Measurements from ENCODE around the gene GABRG2. TPM values are rescaled to one million over a fixed set of nuclear protein-coding genes. Genes with fewer than 3 reads are reported as not detected.
"Not testable (repeated sequence)": the region's sequence is repeated elsewhere in the genome, so short reads cannot be mapped to it uniquely, and the experiment has no call there.

GABRG2 gene
- polyA plus RNA-seq, 1 donor (not counting 4 experiments of a cell fraction or from before 2014, with no cell fraction given): not detected

GRCh38 chr5:162047279-162047678 is 20.3 kb upstream of the GABRG2 start:
- dilution Hi-C loops (cut with MboI; ENCODE audit: extremely low pct_ligation_motif_present, low sequenced_read_pairs): no loop called here

GRCh38 chr5:162052676-162053075 is 14.9 kb upstream of the GABRG2 start:
- Histone ChIP-seq H3K4me1 (ENCODE audit: control insufficient read depth, extremely low read depth, insufficient read depth, low read length) (no peaks in the 10 kb centered on the region), H3K9me1 (ENCODE audit: control insufficient read depth, extremely low read depth, insufficient read depth, low read length) (no peaks in the 10 kb centered on the region), H3K9ac (ENCODE audit: control insufficient read depth, extremely low read depth, insufficient read depth, low read length) (no peak overlapping the region), H4K20me1 (ENCODE audit: control insufficient read depth, extremely low read depth, insufficient read depth, low read length) (no peaks in the 10 kb centered on the region), H3K36me3 (ENCODE audit: control insufficient read depth in 2 of 2, extremely low read depth in 1 of 2, insufficient read depth in 2 of 2, low read length in 2 of 2) (no peaks in the 10 kb centered on the region), H3K27ac (ENCODE audit: control insufficient read depth, insufficient read depth, low read length) (no peak overlapping the region), H3K4me3 (ENCODE audit: control insufficient read depth in 2 of 3, extremely low read depth in 1 of 3, insufficient read depth in 2 of 3, low read depth in 1 of 3, low read length in 3 of 3) (no peak overlapping the region), H2AFZ (ENCODE audit: control insufficient read depth, low read length) (no peak overlapping the region), H3K9me3 (ENCODE audit: control insufficient read depth, low read depth, low read length) (no peaks in the 10 kb centered on the region), H3K79me2 (ENCODE audit: control insufficient read depth, insufficient read depth, low read length) (no peaks in the 10 kb centered on the region), H3K27me3 (ENCODE audit: control insufficient read depth, extremely low read depth, insufficient read depth, low read length) (no peaks in the 10 kb centered on the region), H3K4me2 (ENCODE audit: control insufficient read depth, extremely low read depth, insufficient read depth, low read depth, low read length) (no peak overlapping the region)
- no peak for TF ChIP-seq CTCF (optimal IDR thresholded peaks at IDR 0.05 in 1 of 3, IDR thresholded peaks at IDR 0.05 in 1 of 3, conservative IDR thresholded peaks at IDR 0.05 in 1 of 3; ENCODE audit: extremely low read depth in 1 of 3, insufficient read depth in 2 of 3, low read length in 3 of 3)
- no peak for TF ChIP-seq EZH2 (IDR thresholded peaks at IDR 0.05; ENCODE audit: low read length)
- DNase-seq (ENCODE audit: low read depth, low spot score) (no peak), FAIRE-seq (no peak)
- dilution Hi-C loops (cut with MboI; ENCODE audit: extremely low pct_ligation_motif_present, low sequenced_read_pairs): no loop called here

More at GRCh38 chr5:162047279-162047678, 20.3 kb upstream of the GABRG2 start:
- Histone ChIP-seq H3K4me1 (ENCODE audit: control insufficient read depth, extremely low read depth, insufficient read depth, low read length) (no peaks in the 10 kb centered on the region), H3K4me3 (ENCODE audit: control insufficient read depth in 2 of 3, extremely low read depth in 1 of 3, insufficient read depth in 2 of 3, low read depth in 1 of 3, low read length in 3 of 3) (no peak overlapping the region), H3K36me3 (ENCODE audit: control insufficient read depth in 2 of 2, extremely low read depth in 1 of 2, insufficient read depth in 2 of 2, low read length in 2 of 2) (no peaks in the 10 kb centered on the region), H3K27ac (ENCODE audit: control insufficient read depth, insufficient read depth, low read length) (no peak overlapping the region), H3K9me3 (ENCODE audit: control insufficient read depth, low read depth, low read length) (no peaks in the 10 kb centered on the region), H4K20me1 (ENCODE audit: control insufficient read depth, extremely low read depth, insufficient read depth, low read length) (no peaks in the 10 kb centered on the region), H2AFZ (ENCODE audit: control insufficient read depth, low read length) (no peak overlapping the region), H3K4me2 (ENCODE audit: control insufficient read depth, extremely low read depth, insufficient read depth, low read depth, low read length) (no peak overlapping the region), H3K79me2 (ENCODE audit: control insufficient read depth, insufficient read depth, low read length) (no peaks in the 10 kb centered on the region), H3K9me1 (ENCODE audit: control insufficient read depth, extremely low read depth, insufficient read depth, low read length) (no peaks in the 10 kb centered on the region), H3K27me3 (ENCODE audit: control insufficient read depth, extremely low read depth, insufficient read depth, low read length) (no peaks in the 10 kb centered on the region), H3K9ac (ENCODE audit: control insufficient read depth, extremely low read depth, insufficient read depth, low read length) (no peak overlapping the region)
- no peak for DNase-seq (ENCODE audit: low read depth, low spot score)
- FAIRE-seq: no peak
- TF ChIP-seq CTCF (optimal IDR thresholded peaks at IDR 0.05 in 1 of 3, IDR thresholded peaks at IDR 0.05 in 1 of 3, conservative IDR thresholded peaks at IDR 0.05 in 1 of 3; ENCODE audit: extremely low read depth in 1 of 3, insufficient read depth in 2 of 3, low read length in 3 of 3) (no peak), EZH2 (IDR thresholded peaks at IDR 0.05; ENCODE audit: low read length) (no peak)

GRCh38 chr5:162055095-162055494 is 12.5 kb upstream of the GABRG2 start:
- H3K27ac ChIP-seq (ENCODE audit: control insufficient read depth, insufficient read depth, low read length); H3K9me3 ChIP-seq (ENCODE audit: control insufficient read depth, low read depth, low read length); FAIRE-seq; H3K4me1 ChIP-seq (ENCODE audit: control insufficient read depth, extremely low read depth, insufficient read depth, low read length); H3K9ac ChIP-seq (ENCODE audit: control insufficient read depth, extremely low read depth, insufficient read depth, low read length); H3K9me1 ChIP-seq (ENCODE audit: control insufficient read depth, extremely low read depth, insufficient read depth, low read length); H2AFZ ChIP-seq (ENCODE audit: control insufficient read depth, low read length); dilution Hi-C loops (cut with MboI; ENCODE audit: extremely low pct_ligation_motif_present, low sequenced_read_pairs); H3K27me3 ChIP-seq (ENCODE audit: control insufficient read depth, extremely low read depth, insufficient read depth, low read length); H3K36me3 ChIP-seq (ENCODE audit: control insufficient read depth in 2 of 2, extremely low read depth in 1 of 2, insufficient read depth in 2 of 2, low read length in 2 of 2); H4K20me1 ChIP-seq (ENCODE audit: control insufficient read depth, extremely low read depth, insufficient read depth, low read length); H3K4me3 ChIP-seq (ENCODE audit: control insufficient read depth in 2 of 3, extremely low read depth in 1 of 3, insufficient read depth in 2 of 3, low read depth in 1 of 3, low read length in 3 of 3); DNase-seq (ENCODE audit: low read depth, low spot score); H3K4me2 ChIP-seq (ENCODE audit: control insufficient read depth, extremely low read depth, insufficient read depth, low read depth, low read length); H3K79me2 ChIP-seq (ENCODE audit: control insufficient read depth, insufficient read depth, low read length): not testable (repeated sequence)

Measured in keratinocyte (primary cell).